CD4-positive, alpha-beta T cell treated with Interleukin-10 for 1 hour (primary cell): ENCODE measurements around the gene PRMT3.
A peak's percentile ranks its signal among the peaks of the same experiment; 100 is the strongest.
"Not testable (repeated sequence)": the region's sequence is repeated elsewhere in the genome, so short reads cannot be mapped to it uniquely, and the experiment has no call there.

ENCODE experiments used
- DNase-seq: peaks from one replicate; pipeline ENCODE4 v3.0.0-alpha.2; 2020

PRMT3 gene

GRCh38 chr11:20374741-20375300 lies 12.7 kb upstream of the PRMT3 start:
- no peak for DNase-seq

- no peak for DNase-seq
Observed at GRCh38 chr11:20376162-20376730, 11.3 kb upstream of the PRMT3 start.

- not testable (repeated sequence) for DNase-seq
Observed at GRCh38 chr11:20385996-20386395, 1.5 kb upstream of the PRMT3 start.

- DNase-seq = no peak
Observed at GRCh38 chr11:20388096-20389055, 860 bp downstream of the PRMT3 start.

GRCh38 chr11:20397281-20397680 lies 9.8 kb downstream of the PRMT3 start:
- peak; percentile 52 for DNase-seq

- no peak for DNase-seq
Observed at GRCh38 chr11:20399498-20399897, 12.0 kb downstream of the PRMT3 start.

- no peak for DNase-seq
Observed at GRCh38 chr11:20403059-20403458, 15.5 kb downstream of the PRMT3 start.

- DNase-seq = no peak
Observed at GRCh38 chr11:20406484-20406883, 19.0 kb downstream of the PRMT3 start.

- DNase-seq = no peak
Observed at GRCh38 chr11:20407344-20407743, 19.8 kb downstream of the PRMT3 start.

- no peak for DNase-seq
Observed at GRCh38 chr11:20415432-20415831, 27.9 kb downstream of the PRMT3 start.

GRCh38 chr11:20417771-20418170 lies 30.3 kb downstream of the PRMT3 start:
- no peak for DNase-seq

- no peak for DNase-seq
Observed at GRCh38 chr11:20421946-20422345, 34.4 kb downstream of the PRMT3 start.

GRCh38 chr11:20429216-20429615 lies 41.7 kb downstream of the PRMT3 start:
- DNase-seq = no peak

GRCh38 chr11:20438637-20439036 lies 51.1 kb downstream of the PRMT3 start:
- no peak for DNase-seq

- peak; percentile 15 for DNase-seq
Observed at GRCh38 chr11:20443596-20443995, 56.1 kb downstream of the PRMT3 start.

- DNase-seq = no peak
Observed at GRCh38 chr11:20444535-20444934, 57.0 kb downstream of the PRMT3 start.

- DNase-seq = no peak
Observed at GRCh38 chr11:20448834-20449233, 61.3 kb downstream of the PRMT3 start.

- no peak for DNase-seq
Observed at GRCh38 chr11:20450829-20451228, 63.3 kb downstream of the PRMT3 start.

- DNase-seq = no peak
Observed at GRCh38 chr11:20451568-20451967, 64.1 kb downstream of the PRMT3 start.

- no peak for DNase-seq
Observed at GRCh38 chr11:20452585-20452984, 65.1 kb downstream of the PRMT3 start.

GRCh38 chr11:20453657-20454316 lies 66.3 kb downstream of the PRMT3 start:
- DNase-seq = no peak

- no peak for DNase-seq
Observed at GRCh38 chr11:20457001-20457799, 69.7 kb downstream of the PRMT3 start.
